Heart left ventricle (tissue), 13 donors: ENCODE data around the gene BRS3.

Experiments used
- CTCF ChIP-seq, 12 donors: fragments of 200-600 bp; sonication (generic) in 4 of 12; IDR thresholded peaks; one replicate each; pipeline versions ENCODE4 v1.5.0 to v1.8.0; 2018 to 2022; ENCODE audit warnings: antibody characterized with exemption in 12 of 12, mild to moderate bottlenecking in 5 of 12
- POLR2A ChIP-seq, 2 donors: fragments of 450-650 bp; IDR thresholded peaks; one replicate each; pipeline ENCODE4 v1.6.1; 2017; ENCODE audit warnings: antibody characterized with exemption in 2 of 2, mild to moderate bottlenecking in 2 of 2, moderate library complexity in 2 of 2
- donor health status: ischemic (EF 13 %, LVEDD 7.1; RV severe dilation, severe dysfunction).
- donor health status: DM: no; HTN: yes; CAD: no.
- donor health status: DM: no; HTN: no; CAD: no.
- donor health status: ischemic (EF 25% LVEDD 6.9; RV normal size, moderate dysfunction).
- donor health status: ischemic (EF 25% LVEDD 5.7; RV mildly dilated, moderate dysfunction).
- donor health status: ischemic (EF 35%, LVEDD 5.7; RV mildly dilated, moderate dysfunction).
- donor health status: nonischemic (EF 11% LVEDD 7.7; RV severe dilation, severe dysfunction).
- donor health status: DM: yes; HTN: yes; CAD: no.
- donor health status: PGD.
- donor health status: ischemic (EF 29% LVEDD 5.4; RV normal size, mild dysfunction).
- donor health status: nonischemic (EF 23%, LVEDD 6.1; RV moderate dilation, normal function).

DNA sequence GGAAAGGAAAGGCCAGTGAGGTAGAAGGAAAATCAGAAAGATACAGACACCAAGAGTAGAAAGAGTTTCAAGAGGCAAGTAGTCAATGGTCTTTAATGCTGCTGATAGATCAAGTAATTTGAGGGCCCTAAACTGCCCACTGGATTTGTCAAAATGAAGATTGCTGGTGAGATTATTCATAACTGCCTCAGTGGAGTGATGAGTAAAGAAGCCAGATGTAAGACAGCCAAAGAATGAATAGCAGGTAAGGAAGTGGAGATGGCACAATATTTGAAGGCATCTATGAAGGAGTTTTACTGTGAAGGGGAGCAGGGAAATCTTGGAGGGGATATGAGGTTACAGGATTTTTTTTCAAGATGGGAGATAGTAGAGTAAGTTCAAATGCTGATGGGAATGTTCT is 39.8 kb upstream of the BRS3 start:
- TF ChIP-seq CTCF (IDR thresholded peaks at IDR 0.05) = no peak
- no peak for TF ChIP-seq POLR2A (IDR thresholded peaks at IDR 0.05)
